ENCODE data around the gene ZNF429. TPM values are rescaled to one million over a fixed set of nuclear protein-coding genes. Genes with fewer than 3 reads are reported as not detected.
"Not testable (repeated sequence)": the region's sequence is repeated elsewhere in the genome, so short reads cannot be mapped to it uniquely, and the experiment has no call there.

The ZNF429 gene
- polyA plus RNA-seq, 6 donors from 2014 or later: 21.3 to 31.8 (median 25.9) TPM

- H3K36me3 Mint-ChIP-seq; H3K9me3 Mint-ChIP-seq; DNase-seq; H3K27me3 Mint-ChIP-seq; ATAC-seq (ENCODE audit: low read depth in 2 of 2): not testable (repeated sequence)
- Mint-ChIP-seq H3K4me1 (peaks cover 18 to 21% (median 20%) of the 10 kb centered on the region in 3 donors), H3K27ac (peak overlapping the region in 3 of 6 donors; percentile 47 to 88 (median 71)), H3K4me3 (peak overlapping the region in 4 of 8 donors; percentile 5 to 97 (median 92))
Observed at GRCh38 chr19:21602659-21603430, 97.4 kb downstream of the ZNF429 start.

- Mint-ChIP-seq H3K9me3 (peaks cover 0 to 2% (median 0%) of the 10 kb centered on the region in 7 donors), H3K36me3 (no peaks in the 10 kb centered on the region), H3K4me3 (peak overlapping the region; percentile 87 to 97 (median 94)), H3K27me3 (peaks cover 0 to 10% (median 0%) of the 10 kb centered on the region in 3 donors), H3K27ac (peak overlapping the region in 5 of 6 donors; percentile 17 to 88 (median 26)), H3K4me1 (peaks cover 18 to 21% (median 20%) of the 10 kb centered on the region in 3 donors)
- ATAC-seq (ENCODE audit: low read depth in 2 of 2) (no peak), DNase-seq (no peak)
Observed at GRCh38 chr19:21603431-21604231, 98.2 kb downstream of the ZNF429 start.

- Mint-ChIP-seq H3K4me1 (peaks cover 18 to 21% (median 20%) of the 10 kb centered on the region in 3 donors), H3K4me3 (peak overlapping the region; percentile 87 to 97 (median 94)), H3K9me3 (peaks cover 0 to 2% (median 0%) of the 10 kb centered on the region in 7 donors), H3K27ac (peak overlapping the region in 5 of 6 donors; percentile 88 to 94 (median 89)), H3K36me3 (no peaks in the 10 kb centered on the region), H3K27me3 (peaks cover 0 to 4% (median 0%) of the 10 kb centered on the region in 3 donors)
- DNase-seq (no peak), ATAC-seq (ENCODE audit: low read depth in 2 of 2) (peak; percentile 52 to 61)
Observed at GRCh38 chr19:21604351-21604926, 99.0 kb downstream of the ZNF429 start.

Other genes starting within 250 kb of the ZNF429 start
- gene ZNF708, start 176.2 kb upstream of the ZNF429 start, polyA plus RNA-seq (ENCODE audit: low read depth in 6 of 6): 10 to 100 TPM in 5 of 6 donors, 1 to 10 TPM in 1; 2.2 to 25.8 (median 15.0) TPM
- 10 to 100 TPM in 1 of 6 donors, 1 to 10 TPM in 5; 6.1 to 10.0 (median 7.2) TPM for gene ZNF738, start 146.6 kb upstream of the ZNF429 start, polyA plus RNA-seq (ENCODE audit: low read depth in 6 of 6)
- gene ZNF493, start 108.5 kb upstream of the ZNF429 start, polyA plus RNA-seq (ENCODE audit: low read depth in 6 of 6): 10 to 100 TPM; 18.9 to 34.1 (median 30.4) TPM

Data from naive B cell (primary cell).